H1 (cell line): Measurements from ENCODE around the gene UBE4A. TPM values are rescaled to one million over a fixed set of nuclear protein-coding genes. Genes with fewer than 3 reads are reported as not detected.
A peak's percentile ranks its signal among the peaks of the same experiment; 100 is the strongest.

ENCODE experiments used
- ASH2L ChIP-seq: fragments of 200-600, 300-600 bp; sonication (generic); IDR thresholded peaks from one replicate; pipeline ENCODE4 v1.7.1; 2017; ENCODE audit warnings: low read length
- BCL11A ChIP-seq, 2 experiments: IDR thresholded peaks; one replicate each; pipeline ENCODE4 v1.6.1; 2011; ENCODE audit warnings: low read depth in 2 of 2, low read length in 2 of 2, mild to moderate bottlenecking in 2 of 2
- BRCA1 ChIP-seq: IDR thresholded peaks from 2 replicates; pipeline ENCODE4 v1.6.1; 2012; ENCODE audit warnings: low read depth, low read length, improper control_type of control experiment
- CBX5 ChIP-seq: fragments of 300-800, 300-1000 bp; sonication (generic); IDR thresholded peaks from 2 replicates; pipeline ENCODE4 v1.7.1; 2016; ENCODE audit warnings: antibody characterized with exemption, low read length, low read depth
- CHD2 ChIP-seq: IDR thresholded peaks from 2 replicates; pipeline ENCODE4 v1.6.1; 2012; ENCODE audit warnings: low read length, improper control_type of control experiment
- CTBP2 ChIP-seq: IDR thresholded peaks from 2 replicates; pipeline ENCODE4 v1.7.0; 2011; ENCODE audit warnings: borderline replicate concordance, mild to moderate bottlenecking, moderate library complexity, mixed read lengths, low read length; ENCODE audit not compliant: insufficient read depth, insufficient read length
- E2F6 ChIP-seq: IDR thresholded peaks from 2 replicates; pipeline ENCODE4 v1.6.1; 2012; ENCODE audit warnings: inconsistent platforms
- EGR1 ChIP-seq: IDR thresholded peaks from 2 replicates; pipeline ENCODE4 v1.6.1; 2011; ENCODE audit warnings: low read depth, low read length, borderline replicate concordance
- EP300 ChIP-seq, 2 experiments: IDR thresholded peaks; 1 replicate in 1 of 2; 2 replicates in 1 of 2; pipeline ENCODE4 v1.6.1; 2011 to 2012; ENCODE audit warnings: low read depth in 2 of 2, low read length in 2 of 2, mild to moderate bottlenecking in 2 of 2, borderline replicate concordance in 1 of 2, inconsistent platforms in 1 of 2, moderate library complexity in 1 of 2
- HDAC6 ChIP-seq: IDR thresholded peaks from one replicate; pipeline ENCODE4 v1.7.1; 2012; ENCODE audit warnings: low read depth, mild to moderate bottlenecking, inconsistent platforms, low read length, moderate library complexity
- NRF1 ChIP-seq: IDR thresholded peaks from 2 replicates; pipeline ENCODE4 v1.6.1; 2011; ENCODE audit warnings: mild to moderate bottlenecking, low read depth, low read length, improper control_type of control experiment
- RBBP5 ChIP-seq: IDR thresholded peaks from 2 replicates; pipeline ENCODE4 v1.7.1; 2012; ENCODE audit warnings: low read depth, mild to moderate bottlenecking, inconsistent platforms, low read length, moderate library complexity, borderline replicate concordance
- RFX5 ChIP-seq: IDR thresholded peaks from 2 replicates; pipeline ENCODE4 v1.6.1; 2011; ENCODE audit warnings: low read depth, low read length, improper control_type of control experiment, borderline replicate concordance
- RXRA ChIP-seq: IDR thresholded peaks from 2 replicates; pipeline ENCODE4 v1.6.1; 2011; ENCODE audit warnings: low read depth, mild to moderate bottlenecking, low read length, moderate library complexity; ENCODE audit not compliant: insufficient read depth
- SP2 ChIP-seq: IDR thresholded peaks from 2 replicates; pipeline ENCODE4 v1.6.1; 2012; ENCODE audit warnings: mild to moderate bottlenecking, low read length, inconsistent platforms
- TEAD4 ChIP-seq: IDR thresholded peaks from 2 replicates; pipeline ENCODE4 v1.6.1; 2012; ENCODE audit warnings: low read depth, low read length, inconsistent platforms, mixed read lengths
- polyA plus RNA-seq, 7 experiments: library from polyadenylated mRNA; depleted of rRNA in 3 of 7; stranded (reverse) in 5 of 7; unstranded in 2 of 7; fragments of >200 nt in 5 of 7; fragments of 200-250 nt in 2 of 7; gene quantifications; 1 replicate in 5 of 7; 2 replicates in 1 of 7; 4 replicates in 1 of 7; pipeline versions ENCODE4 v1.2.1 to v1.2.3, GENCODE V29; 2011 to 2013; ENCODE audit warnings: missing spikeins in 2 of 7, mixed read lengths in 2 of 7
- total RNA-seq: library from RNA; stranded (reverse); fragmentation: NEBNext Ultra II Directional; extraction: Animal tissue kit (Norgen Biotek cat#: 25700); gene quantifications from 2 replicates; pipeline ENCODE4 v1.2.1, GENCODE V29; 2021

UBE4A gene
- total and polyA plus RNA-seq, 2 of the 8 experiments (the other 6 are each of a cell fraction or from before 2014, with no cell fraction given): 11.3 to 34.5 TPM

DNA sequence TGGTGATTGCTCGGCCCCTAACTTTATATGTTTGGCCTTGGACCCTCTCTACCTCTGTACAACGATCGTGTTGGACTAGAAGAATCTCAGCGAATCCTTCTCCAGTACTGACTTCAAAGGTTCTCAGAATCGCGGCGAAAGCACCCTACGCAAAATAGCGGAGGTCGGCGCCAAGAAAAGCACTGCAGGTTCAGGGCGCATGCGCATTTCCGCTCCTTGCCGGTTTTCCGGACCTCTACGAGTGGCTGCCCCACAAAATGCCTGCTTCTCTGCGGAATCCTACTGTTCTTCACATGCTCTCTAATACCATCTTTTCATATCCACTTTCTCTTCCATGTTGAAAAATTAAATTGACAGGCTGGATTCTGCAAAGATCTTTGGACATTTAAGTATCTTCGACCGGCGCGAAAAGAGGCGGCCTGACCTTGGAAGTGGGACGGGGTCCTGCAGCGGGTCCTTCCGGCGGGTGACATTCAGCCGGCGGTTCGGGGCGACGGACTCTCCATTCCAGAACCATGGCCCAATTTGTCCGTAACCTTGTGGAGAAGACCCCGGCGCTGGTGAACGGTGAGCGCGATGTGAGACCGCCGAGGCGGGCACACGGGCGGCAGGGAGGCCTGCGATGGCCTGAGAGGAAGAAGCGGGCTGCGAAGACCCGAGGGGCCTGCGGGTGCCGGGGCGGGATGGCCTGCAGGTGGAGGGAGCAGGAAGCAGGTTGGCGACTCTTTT, 41.9 kb downstream of the UBE4A start, which contains the start of gene ATP5MG (continued):
- TF ChIP-seq SP2: no peak
- TF ChIP-seq BCL11A (IDR thresholded peaks at IDR 0.05; ENCODE audit: low read depth in 2 of 2, low read length in 2 of 2): no peak
- peak; percentile 98 for TF ChIP-seq ASH2L
- TF ChIP-seq TEAD4: 0 out of 2 replicates have a peak, but pooled peaks have one; percentile 4
- no peak for TF ChIP-seq CTBP2
- no peak for TF ChIP-seq EP300 (IDR thresholded peaks at IDR 0.05; ENCODE audit: borderline replicate concordance in 1 of 2, low read depth in 2 of 2, low read length in 2 of 2)
- TF ChIP-seq RXRA: no peak
- peak; percentile 55; the same call in 1 of the 2 replicates for TF ChIP-seq NRF1
- TF ChIP-seq RBBP5: peak; percentile 82
- no peak for TF ChIP-seq BRCA1
- no peak for TF ChIP-seq RFX5
- no peak for TF ChIP-seq HDAC6
- TF ChIP-seq CBX5: no peak
- TF ChIP-seq E2F6: no peak; the same call in 1 of the 2 replicates
- no peak for TF ChIP-seq CHD2
- TF ChIP-seq EGR1: no peak
